T-cell (primary cell): Measurements from ENCODE around the gene SPATA25. TPM values are rescaled to one million over a fixed set of nuclear protein-coding genes. Genes with fewer than 3 reads are reported as not detected.

Source experiments
- ATAC-seq, 4 experiments: fragments of 200-7000 bp in 3 of 4; fragments of 150-1000 bp in 1 of 4; cut with Tn5 transposase; replicated peaks in 1 of 4; 1 replicate in 3 of 4; 2 replicates in 1 of 4; pipeline ENCODE4 v1.10.0; 2021; ENCODE audit warnings: moderate library complexity in 3 of 4, mild to moderate bottlenecking in 2 of 4, moderate number of reproducible peaks in 1 of 4
- CTCF ChIA-PET, 2 donors: fragments of 300-600 bp; sonication (Branson Sonifier 250); formaldehyde crosslinking; loops; one replicate each; lab custom pipeline; 2022; ENCODE audit warnings: antibody characterized with exemption in 2 of 2; lab: Charles Lee
- POLR2A ChIA-PET, 2 donors: fragments of 300-600 bp; sonication (Branson Sonifier 250); formaldehyde crosslinking; loops; one replicate each; lab custom pipeline; 2022; ENCODE audit warnings: antibody characterized with exemption in 2 of 2; lab: Charles Lee
- DNase-seq, 35 experiments: peaks; one replicate each; pipeline versions ENCODE4 v3.0.0 to v3.0.0-alpha.2; 2013 to 2023
- H3K27ac ChIP-seq: one replicate; pipeline ENCODE4 v1.5.1; 2013; ENCODE audit warnings: low read length
- H3K27me3 ChIP-seq, 2 experiments: replicated peaks in 1 of 2; 1 replicate in 1 of 2; 2 replicates in 1 of 2; pipeline versions ENCODE4 v1.6.1 to v1.7.0; 2013; ENCODE audit warnings: low read length in 1 of 2, mixed read lengths in 1 of 2; ENCODE audit not compliant: control insufficient read depth in 2 of 2, insufficient read depth in 2 of 2; ENCODE audit errors: extremely low read depth in 1 of 2
- H3K36me3 ChIP-seq, 2 donors: 1 replicate in 1 of 2; 2 replicates in 1 of 2; pipeline versions ENCODE4 v1.6.1 to v1.7.0; 2013; ENCODE audit warnings: low read length in 1 of 2; ENCODE audit not compliant: control insufficient read depth in 2 of 2, insufficient read depth in 1 of 2; ENCODE audit errors: extremely low read depth in 1 of 2
- H3K4me1 ChIP-seq, 2 experiments: 1 replicate in 1 of 2; 2 replicates in 1 of 2; pipeline versions ENCODE4 v1.6.1 to v1.7.0; 2013; ENCODE audit warnings: low read length in 2 of 2, mixed read lengths in 1 of 2; ENCODE audit not compliant: insufficient read depth in 2 of 2, control insufficient read depth in 1 of 2; ENCODE audit errors: extremely low read depth in 1 of 2
- H3K4me3 ChIP-seq, 2 donors: 1 replicate in 1 of 2; 2 replicates in 1 of 2; pipeline versions ENCODE4 v1.5.1 to v1.7.0; 2013; ENCODE audit warnings: mild to moderate bottlenecking in 2 of 2, low read length in 1 of 2, moderate library complexity in 1 of 2; ENCODE audit not compliant: control insufficient read depth in 1 of 2; ENCODE audit errors: extremely low read depth in 1 of 2
- H3K9me3 ChIP-seq: 2 replicates; pipeline ENCODE4 v1.7.0; 2013
- H3K27ac Mint-ChIP-seq, 2 donors: one replicate each; pipeline ENCODE4 v1.8.0; 2020 to 2021; ENCODE audit warnings: mild to moderate bottlenecking in 2 of 2, mixed read lengths in 2 of 2
- H3K27me3 Mint-ChIP-seq, 2 donors: one replicate each; pipeline ENCODE4 v1.8.0; 2021 to 2022; ENCODE audit warnings: mixed read lengths in 2 of 2
- H3K36me3 Mint-ChIP-seq: one replicate; pipeline ENCODE4 v1.8.0; 2021; ENCODE audit warnings: mixed read lengths
- H3K4me1 Mint-ChIP-seq, 3 donors: one replicate each; pipeline ENCODE4 v1.8.0; 2020 to 2022; ENCODE audit warnings: mixed read lengths in 3 of 3, mild to moderate bottlenecking in 1 of 3
- H3K4me3 Mint-ChIP-seq, 3 donors: one replicate each; pipeline ENCODE4 v1.8.0; 2020 to 2022; ENCODE audit warnings: mild to moderate bottlenecking in 3 of 3, mixed read lengths in 3 of 3, moderate library complexity in 3 of 3
- H3K9me3 Mint-ChIP-seq, 3 donors: one replicate each; pipeline ENCODE4 v1.8.0; 2020 to 2022; ENCODE audit warnings: mixed read lengths in 3 of 3
- WGBS: methylation state at CpG from one replicate; pipeline ENCODE4 v1.1.5; 2013; ENCODE audit warnings: missing lambda C conversion rate; ENCODE audit not compliant: insufficient coverage; 5-methylcytosine and 5-hydroxymethylcytosine counted together
- total RNA-seq, 35 experiments: library from RNA in 6 of 35; stranded (reverse) in 6 of 35; fragments of 120-200 nt in 1 of 35; gene quantifications; one replicate each; pipeline versions ENCODE4 v1.2.1 to v1.2.4 and lab custom pipeline; 2013 to 2026

The SPATA25 gene
- total RNA-seq, 5 donors from 2014 or later (not counting 1 experiment from before 2014, with no cell fraction given), result 0.68 to 4.6 (median 3.6) TPM

- peaks cover 22 to 46% (median 43%) of the 10 kb centered on the region in 3 donors for H3K4me1 Mint-ChIP-seq
- Histone ChIP-seq H3K4me3 (peak within 1 kb of the TSS; percentile 82 to 90), H3K36me3 (peaks cover 8 to 18% of the 10 kb centered on the region in 2 donors), H3K9me3 (no peaks in the 10 kb centered on the region), H3K4me1 (peaks cover 4 to 41% of the 10 kb centered on the region in 2 experiments), H3K27me3 (no peaks in the 10 kb centered on the region), H3K27ac (peak within 1 kb of the TSS; percentile 40)
- ChIA-PET POLR2A (interaction anchor here in 1 of 2 donors (0.5 kb wide), 1 partner anchor 44 kb away, joined by 9 read pairs; no protein-coding TSS in a partner anchor), CTCF (interaction anchor here in 1 of 2 donors (1.0 to 1.5 kb wide), 3 partner anchors 35 to 69 kb away, joined by 3 to 6 read pairs (median 6); no protein-coding TSS in a partner anchor)
- peak within 1 kb of the TSS; percentile 91 to 92 (median 92) for H3K4me3 Mint-ChIP-seq
- no peaks in the 10 kb centered on the region for H3K9me3 Mint-ChIP-seq
- under 1% methylated on average over 74 of the region's 78 CpGs for WGBS
- H3K27me3 Mint-ChIP-seq, result no peaks in the 10 kb centered on the region
- peak within 1 kb of the TSS; percentile 88 to 94 for H3K27ac Mint-ChIP-seq
- peak; percentile 49 to 88 (median 74) for DNase-seq
- ATAC-seq, result peak; percentile 81 to 91 (median 85)
- peaks cover 9% of the 10 kb centered on the region for H3K36me3 Mint-ChIP-seq
These were observed 3.9 kb upstream of the SPATA25 start, which contains the start of the genes CTSA and NEURL2 for GRCh38 chr20:45890985-45891983. CTSA (plus strand) TSS chr20:45891335; CDS start chr20:45891569, 234 bp downstream. NEURL2 (minus strand) TSS chr20:45891208; CDS start chr20:45890991, 217 bp downstream.

GRCh38 chr20:45890077-45890984 is 2.9 kb upstream of the SPATA25 start:
- ChIA-PET POLR2A (no interaction called here), CTCF (interaction anchor here (0.7 to 1.3 kb wide), 5 partner anchors 9 to 192 kb away, joined by 3 to 6 read pairs (median 4); partner anchors contain the start of gene ZSWIM1 (in 1 of the 2))
- no peaks in the 10 kb centered on the region for H3K9me3 Mint-ChIP-seq
- peak; percentile 30 to 42 (median 32) for ATAC-seq
- DNase-seq, result peak in 31 of 35 experiments; percentile 21 to 63 (median 35)
- Histone ChIP-seq H3K4me1 (peaks cover 4 to 41% of the 10 kb centered on the region in 2 experiments), H3K27ac (peak overlapping the region; percentile 40), H3K4me3 (peak overlapping the region; percentile 82 to 90), H3K27me3 (no peaks in the 10 kb centered on the region), H3K36me3 (peaks cover 8 to 18% of the 10 kb centered on the region in 2 donors), H3K9me3 (no peaks in the 10 kb centered on the region)
- H3K27me3 Mint-ChIP-seq, result no peaks in the 10 kb centered on the region
- H3K36me3 Mint-ChIP-seq, result peaks cover 9% of the 10 kb centered on the region
- H3K27ac Mint-ChIP-seq, result peak overlapping the region; percentile 88 to 94
- 9% methylated on average over 79 of the region's 79 CpGs for WGBS
- peaks cover 24 to 50% (median 49%) of the 10 kb centered on the region in 3 donors for H3K4me1 Mint-ChIP-seq
- H3K4me3 Mint-ChIP-seq, result peak overlapping the region; percentile 91 to 92 (median 92)

- H3K36me3 Mint-ChIP-seq, result peaks cover 7% of the 10 kb centered on the region
- H3K4me3 ChIP-seq, result no peak overlapping the region
- peaks cover 4 to 47% of the 10 kb centered on the region in 2 experiments for H3K4me1 ChIP-seq
- H3K36me3 ChIP-seq, result peaks cover 6 to 10% of the 10 kb centered on the region in 2 donors
- no peaks in the 10 kb centered on the region for H3K27me3 Mint-ChIP-seq
- H3K9me3 ChIP-seq, result no peaks in the 10 kb centered on the region
- no peaks in the 10 kb centered on the region for H3K27me3 ChIP-seq
- no peak for DNase-seq
- H3K27ac Mint-ChIP-seq, result no peak overlapping the region
- H3K9me3 Mint-ChIP-seq, result no peaks in the 10 kb centered on the region
- peaks cover 35 to 57% (median 56%) of the 10 kb centered on the region in 3 donors for H3K4me1 Mint-ChIP-seq
- ChIA-PET POLR2A (interaction anchor here in 1 of 2 donors (0.6 kb wide), 1 partner anchor 57 kb away, joined by 3 read pairs; no protein-coding TSS in a partner anchor), CTCF (interaction anchor here (0.5 kb wide), 2 partner anchors 44 to 82 kb away, joined by 5 read pairs; no protein-coding TSS in a partner anchor)
- WGBS, result 93% methylated on average over 3 of the region's 3 CpGs
- H3K27ac ChIP-seq, result no peak overlapping the region
- ATAC-seq, result no peak
- H3K4me3 Mint-ChIP-seq, result no peak overlapping the region
These were observed 1.3 kb upstream of the SPATA25 start for GRCh38 chr20:45888681-45889080.

- ATAC-seq (no peak), DNase-seq (no peak)
- H3K27me3 ChIP-seq, result no peaks in the 10 kb centered on the region
- WGBS, result 93% methylated on average over 14 of the region's 19 CpGs
- ChIA-PET POLR2A (no interaction called here), CTCF (no interaction called here)
- H3K36me3 Mint-ChIP-seq, result peaks cover 16% of the 10 kb centered on the region
- peaks cover 10 to 23% of the 10 kb centered on the region in 2 donors for H3K36me3 ChIP-seq
- H3K4me3 Mint-ChIP-seq, result no peak overlapping the region
- no peaks in the 10 kb centered on the region for H3K9me3 ChIP-seq
- no peak overlapping the region for H3K4me3 ChIP-seq
- H3K4me1 Mint-ChIP-seq, result peaks cover 43 to 56% (median 55%) of the 10 kb centered on the region in 3 donors
- peaks cover 4 to 33% of the 10 kb centered on the region in 2 experiments for H3K4me1 ChIP-seq
- H3K9me3 Mint-ChIP-seq, result no peaks in the 10 kb centered on the region
- H3K27me3 Mint-ChIP-seq, result no peaks in the 10 kb centered on the region
- H3K27ac Mint-ChIP-seq, result peak overlapping the region in 1 of 2 donors; percentile 36
- no peak overlapping the region for H3K27ac ChIP-seq
These were observed 654 bp downstream of the SPATA25 start for GRCh38 chr20:45886590-45887345.

- WGBS, result 82% methylated on average over 9 of the region's 9 CpGs
These were observed 4.3 kb downstream of the SPATA25 start for GRCh38 chr20:45883100-45883469.

More at GRCh38 chr20:45883100-45883469, 4.3 kb downstream of the SPATA25 start:
- Histone ChIP-seq H3K27ac (no peak overlapping the region), H3K4me1 (peaks cover 5 to 32% of the 10 kb centered on the region in 2 experiments), H3K27me3 (no peaks in the 10 kb centered on the region), H3K4me3 (no peak overlapping the region), H3K9me3 (no peaks in the 10 kb centered on the region), H3K36me3 (peaks cover 7 to 27% of the 10 kb centered on the region in 2 donors)
- Mint-ChIP-seq H3K4me1 (peaks cover 44 to 50% (median 48%) of the 10 kb centered on the region in 3 donors), H3K36me3 (peaks cover 16% of the 10 kb centered on the region), H3K9me3 (no peaks in the 10 kb centered on the region), H3K27me3 (no peaks in the 10 kb centered on the region), H3K4me3 (peak overlapping the region; percentile 18 to 81 (median 35)), H3K27ac (peak overlapping the region; percentile 53 to 69)
- ChIA-PET POLR2A (interaction anchor here in 1 of 2 donors (1.2 kb wide), 1 partner anchor 52 kb away, joined by 3 read pairs; the partner anchor contains the start of gene PCIF1), CTCF (interaction anchor here in 1 of 2 donors (0.6 kb wide), 1 partner anchor 106 kb away, joined by 5 read pairs; no protein-coding TSS in a partner anchor)
- no peak for ATAC-seq
- DNase-seq, result no peak
